NCI-H345 (cell line): ENCODE results near the gene NINJ1.

Source experiments
- DNase-seq: peaks from one replicate; lab custom pipeline; 2025; lab: John Stamatoyannopoulos, UW

Gene NINJ1

GRCh38 chr9:93134015-93134739, at the start of gene NINJ1:
NINJ1 (minus strand) TSS chr9:93134251; CDS start chr9:93134217, 34 bp downstream.
- peak; percentile 71 for DNase-seq

GRCh38 chr9:93183131-93183662, 49.1 kb upstream of the NINJ1 start:
- no peak for DNase-seq

GRCh38 chr9:93182572-93182971, 48.5 kb upstream of the NINJ1 start:
- DNase-seq = no peak

DNA sequence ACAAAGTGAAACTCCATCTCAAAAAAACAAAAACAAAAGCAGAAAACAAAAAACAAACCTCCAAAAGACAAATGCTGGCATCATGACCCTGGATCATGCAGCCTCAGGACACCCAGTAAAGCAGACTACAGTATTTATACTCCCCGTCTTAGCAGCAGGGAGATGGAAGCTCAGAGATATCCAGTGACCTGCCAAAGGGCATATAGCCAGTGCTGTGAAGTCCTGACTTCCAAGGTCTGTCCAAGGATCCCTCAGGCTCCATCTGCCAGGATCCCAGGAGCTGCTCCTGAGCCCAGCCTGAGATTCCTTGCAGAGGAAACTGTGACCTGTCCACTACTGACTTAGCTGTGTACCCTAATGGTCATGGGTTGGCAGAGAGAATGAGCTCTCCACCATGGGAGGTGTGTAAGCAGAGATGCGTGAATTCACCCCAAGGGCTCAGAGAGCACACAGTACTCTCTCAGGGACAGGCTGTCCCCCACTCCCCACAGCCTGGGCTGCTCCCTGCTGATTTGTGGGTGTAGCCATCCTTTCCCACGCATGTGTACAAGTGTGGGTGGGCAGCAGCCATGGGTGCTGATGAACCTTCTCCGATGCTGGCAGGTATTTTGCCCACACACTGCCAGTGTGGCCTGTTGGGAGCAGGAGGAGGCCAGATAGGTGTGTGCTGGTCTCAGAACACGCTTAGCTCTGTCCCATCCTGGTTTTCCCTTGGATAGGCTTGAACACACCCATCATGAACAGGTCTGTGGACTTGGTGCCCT, 47.8 kb upstream of the NINJ1 start:
- no peak for DNase-seq

DNA sequence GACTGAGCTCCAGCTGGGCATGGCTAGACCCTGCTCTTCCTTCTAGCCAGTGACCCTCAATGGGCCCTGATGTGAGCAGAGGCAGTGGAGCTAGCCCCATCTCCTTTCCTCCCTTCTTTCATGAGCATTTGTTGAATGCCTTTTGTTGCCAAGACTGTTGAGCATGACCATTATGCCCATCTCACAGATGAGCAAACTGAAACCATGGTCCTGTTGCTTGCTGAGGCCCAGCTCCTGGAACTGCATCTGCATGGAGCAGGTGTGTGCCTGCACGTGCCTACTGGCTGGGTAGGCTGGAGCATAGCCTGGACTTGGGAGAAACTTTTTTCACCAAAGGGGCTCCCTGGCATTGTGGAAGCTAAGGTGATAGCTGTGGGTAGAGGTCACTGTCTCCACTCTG, 46.9 kb upstream of the NINJ1 start:
- no peak for DNase-seq

DNA sequence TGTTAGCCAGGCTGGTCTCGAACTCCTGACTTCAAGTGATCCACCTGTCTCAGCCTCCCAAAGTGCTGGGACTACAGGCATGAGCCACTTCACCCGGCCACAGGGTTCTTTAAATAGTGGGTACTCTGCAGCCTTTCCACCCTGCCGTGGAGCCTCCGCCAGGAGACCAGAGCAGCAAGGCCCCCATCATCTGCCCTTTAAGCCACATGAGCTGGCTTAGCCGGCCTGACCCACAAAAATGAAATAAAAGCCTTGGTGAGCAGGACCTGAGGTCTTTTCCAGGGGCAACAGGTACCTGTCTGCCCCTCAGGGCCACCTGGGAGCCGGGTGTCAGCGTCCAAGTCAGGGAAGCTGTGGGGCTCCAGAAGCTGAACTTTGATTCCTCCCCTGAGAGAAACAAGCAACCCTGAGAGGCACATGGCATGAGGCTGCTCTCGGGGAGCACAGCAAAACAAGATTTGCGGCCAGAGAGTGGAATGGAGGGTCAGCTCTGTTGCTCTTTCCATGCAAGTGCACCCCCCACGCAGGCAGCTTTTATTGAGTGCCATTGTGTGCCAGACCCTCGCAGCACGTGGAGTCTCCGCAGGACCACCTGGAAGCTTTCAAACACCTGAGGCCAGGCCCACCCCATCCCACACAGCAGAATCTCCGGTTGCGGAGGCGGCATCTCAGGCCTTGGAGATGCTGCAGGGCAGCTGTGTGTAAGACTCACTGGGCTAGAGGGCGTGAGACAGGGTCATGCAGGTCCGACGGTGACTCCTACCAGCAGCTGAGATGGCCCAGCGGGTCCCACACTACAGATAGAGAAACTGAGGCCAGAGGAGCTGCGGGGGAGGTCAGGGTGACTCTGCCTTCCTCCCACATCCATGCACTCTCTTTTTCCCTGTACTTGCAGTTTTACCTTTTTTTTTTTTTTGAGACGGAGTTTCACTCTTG, 45.1 kb upstream of the NINJ1 start:
- DNase-seq = no peak

DNA sequence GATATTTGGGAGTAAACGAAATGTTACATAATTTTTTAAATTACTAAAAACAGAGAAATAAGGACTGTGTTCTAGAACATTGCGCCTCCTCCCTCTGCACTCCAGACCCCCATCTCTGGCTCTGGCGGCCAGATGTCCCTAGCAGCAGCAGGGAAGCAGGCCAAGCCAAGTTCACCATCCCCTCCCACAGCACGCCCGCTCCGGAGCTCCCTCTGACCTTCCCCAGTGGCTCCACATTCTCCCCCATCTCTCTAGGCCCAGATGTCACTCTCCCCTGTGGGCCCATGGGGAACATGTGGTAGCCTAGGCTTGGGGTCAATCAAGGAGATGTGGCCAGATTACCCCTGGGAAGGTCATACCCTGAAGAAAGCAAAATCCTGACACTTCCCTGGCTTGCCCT, 43.6 kb upstream of the NINJ1 start:
- no peak for DNase-seq

GRCh38 chr9:93174976-93175375, 40.9 kb upstream of the NINJ1 start:
- no peak for DNase-seq

- DNase-seq = no peak
These were observed 39.5 kb upstream of the NINJ1 start for GRCh38 chr9:93173365-93174051.

DNA sequence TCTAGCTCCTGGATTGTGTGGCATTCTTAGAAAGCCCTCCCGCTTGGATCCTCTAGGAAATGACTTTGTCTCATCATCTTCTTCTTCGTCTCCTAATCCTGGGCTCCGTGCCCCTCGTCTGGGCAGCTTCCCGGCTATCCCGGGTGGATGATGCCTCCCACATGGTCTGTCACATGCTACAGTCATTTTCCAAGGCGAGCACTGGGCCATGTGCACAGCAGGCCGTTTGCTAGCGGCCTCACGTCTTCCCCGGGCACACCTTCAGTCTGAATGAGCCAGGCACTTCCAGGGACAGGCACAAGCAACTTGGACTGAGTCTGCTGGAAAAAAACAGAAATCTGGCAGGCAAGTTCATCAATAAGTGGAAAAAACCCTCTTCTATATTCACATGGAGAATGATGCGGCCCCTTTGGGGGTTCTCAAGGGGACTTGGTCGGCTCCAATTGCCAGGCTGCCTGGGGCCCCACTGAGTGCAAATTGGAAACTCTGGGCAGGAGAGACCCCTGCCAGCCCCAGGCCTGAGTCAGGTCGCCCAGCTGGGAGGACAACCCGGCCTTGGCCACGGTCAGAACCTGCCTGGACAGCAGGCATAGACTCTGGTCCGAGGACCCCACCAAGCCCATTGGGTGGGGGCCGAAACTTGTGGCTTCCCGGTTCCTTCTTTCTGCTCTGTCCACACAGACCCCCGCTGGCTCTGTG, 38.8 kb upstream of the NINJ1 start:
- DNase-seq = no peak

DNA sequence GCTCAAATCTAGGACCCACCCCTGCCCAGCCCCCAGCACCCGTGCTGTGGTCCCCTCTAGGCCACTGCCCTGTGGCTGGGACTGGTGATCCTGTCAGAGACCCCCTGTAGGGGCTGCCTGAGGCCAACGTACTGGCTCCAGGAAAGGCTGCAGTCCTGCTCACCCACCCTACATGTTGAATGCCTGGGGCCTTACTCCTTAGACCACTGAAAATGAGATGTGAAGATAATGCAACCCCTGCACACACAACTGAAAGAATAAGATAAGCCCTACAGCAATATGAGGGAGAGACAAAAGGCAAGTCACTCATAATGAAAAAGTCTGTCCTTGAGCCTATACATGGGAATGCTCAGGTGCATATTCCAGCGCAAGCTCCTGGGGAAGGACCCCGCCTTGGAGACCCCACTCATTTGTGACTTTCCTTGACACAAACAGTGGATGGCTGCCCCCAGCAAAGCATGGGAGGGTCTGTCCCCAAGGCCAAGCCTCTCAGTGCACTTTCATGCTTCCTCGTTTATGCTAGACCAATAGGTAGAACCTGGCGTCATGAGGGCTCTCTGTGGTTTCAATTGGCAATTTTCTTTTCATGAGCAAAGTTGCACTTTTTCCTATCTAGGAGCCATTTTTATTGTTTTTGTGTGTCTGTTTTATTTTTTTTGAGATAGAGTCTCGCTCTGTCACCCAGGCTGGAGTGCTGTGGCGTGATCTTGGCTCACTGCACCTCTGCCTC, 37.4 kb upstream of the NINJ1 start:
- DNase-seq = no peak

DNA sequence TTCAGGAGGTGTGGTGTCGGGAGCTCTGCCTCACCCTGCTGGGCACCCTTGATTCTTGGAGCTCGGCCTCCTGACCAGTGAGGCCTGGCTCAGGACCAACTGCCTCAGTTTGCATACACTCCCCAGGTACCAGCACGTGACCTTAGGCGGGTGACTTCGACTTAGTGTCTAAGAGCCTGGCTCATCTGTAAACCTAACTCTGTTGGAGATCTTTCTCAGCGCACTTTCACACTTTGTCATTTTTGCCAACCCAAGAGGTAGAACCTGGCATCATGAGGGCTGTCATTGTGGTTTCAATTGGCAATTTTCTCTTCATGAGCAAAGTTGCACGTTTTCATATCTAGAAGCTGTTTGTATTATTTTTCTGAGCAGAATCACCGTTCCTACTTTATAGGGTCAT, 36.5 kb upstream of the NINJ1 start:
- no peak for DNase-seq

GRCh38 chr9:93169444-93169843, 35.4 kb upstream of the NINJ1 start:
- DNase-seq = no peak

GRCh38 chr9:93168581-93168980, 34.5 kb upstream of the NINJ1 start:
- DNase-seq = no peak

GRCh38 chr9:93167838-93168237, 33.8 kb upstream of the NINJ1 start:
- no peak for DNase-seq

GRCh38 chr9:93167185-93167584, 33.1 kb upstream of the NINJ1 start:
- DNase-seq = no peak

GRCh38 chr9:93166699-93167098, 32.6 kb upstream of the NINJ1 start:
- DNase-seq = no peak

DNA sequence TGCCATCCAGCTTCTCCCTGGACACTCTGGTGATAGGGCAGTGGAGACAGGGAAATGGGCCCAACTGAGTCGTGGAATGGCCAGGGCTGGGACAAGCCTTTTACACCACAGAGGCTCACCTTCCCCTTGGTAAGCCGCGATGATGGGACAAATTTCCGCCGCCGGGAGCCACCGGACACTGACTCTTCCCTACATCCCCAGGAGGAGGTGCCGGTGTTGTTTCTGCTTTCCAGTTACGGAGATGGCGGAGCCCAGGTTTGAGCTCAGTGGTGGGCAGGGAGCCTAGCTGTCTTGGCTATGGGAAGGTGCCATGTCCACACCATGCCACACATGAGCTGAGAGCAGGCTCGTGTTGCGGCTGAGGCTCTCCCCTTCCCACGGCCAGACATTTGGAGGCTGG, 30.0 kb upstream of the NINJ1 start:
- no peak for DNase-seq

DNA sequence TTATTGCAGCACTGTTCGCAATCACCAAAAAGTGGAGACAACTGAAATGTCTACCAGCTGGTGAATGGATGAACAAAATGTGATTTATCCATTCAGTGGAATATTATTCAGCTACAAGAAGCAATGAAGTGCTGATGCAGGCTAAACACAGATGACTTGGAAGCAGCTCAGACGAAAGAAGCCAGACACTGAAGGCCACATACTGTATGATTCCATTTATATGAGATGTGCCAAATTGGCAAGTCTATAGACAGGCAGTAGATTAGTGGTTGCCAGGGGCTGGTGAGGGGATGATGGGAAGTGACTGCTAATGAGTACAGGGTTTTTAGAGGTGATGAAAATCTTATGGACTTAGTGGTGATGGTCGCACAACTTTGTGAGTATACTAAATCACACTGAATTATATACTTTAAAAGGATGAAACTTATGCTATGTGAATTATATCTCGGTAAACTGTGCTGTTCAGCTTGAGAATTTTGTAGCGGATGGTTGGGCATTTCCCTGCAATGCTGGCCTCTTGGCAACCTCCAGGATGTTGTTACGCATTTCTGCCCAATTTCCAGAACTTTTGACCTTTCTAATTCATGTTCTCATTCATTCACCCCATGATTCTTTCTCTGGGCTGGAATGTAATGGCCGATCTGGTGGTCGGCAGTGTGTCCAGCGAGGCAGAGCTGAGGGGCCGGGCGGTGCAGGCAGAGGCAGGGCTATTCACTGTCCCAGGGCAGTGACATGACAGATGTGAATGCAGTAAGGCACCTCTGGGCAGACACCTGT, 27.9 kb upstream of the NINJ1 start:
- DNase-seq = no peak
